GM18498 (cell line): Measurements from ENCODE around the gene L3MBTL3.
"Not testable (repeated sequence)": the region's sequence is repeated elsewhere in the genome, so short reads cannot be mapped to it uniquely, and the experiment has no call there.

Experiments
- ATAC-seq: cut with Tn5 transposase; IDR thresholded peaks from one replicate; pipeline ENCODE4 v1.9.1; 2021; ENCODE audit warnings: mild to moderate bottlenecking, moderate library complexity; ENCODE audit not compliant: unreplicated experiment

Gene L3MBTL3

DNA sequence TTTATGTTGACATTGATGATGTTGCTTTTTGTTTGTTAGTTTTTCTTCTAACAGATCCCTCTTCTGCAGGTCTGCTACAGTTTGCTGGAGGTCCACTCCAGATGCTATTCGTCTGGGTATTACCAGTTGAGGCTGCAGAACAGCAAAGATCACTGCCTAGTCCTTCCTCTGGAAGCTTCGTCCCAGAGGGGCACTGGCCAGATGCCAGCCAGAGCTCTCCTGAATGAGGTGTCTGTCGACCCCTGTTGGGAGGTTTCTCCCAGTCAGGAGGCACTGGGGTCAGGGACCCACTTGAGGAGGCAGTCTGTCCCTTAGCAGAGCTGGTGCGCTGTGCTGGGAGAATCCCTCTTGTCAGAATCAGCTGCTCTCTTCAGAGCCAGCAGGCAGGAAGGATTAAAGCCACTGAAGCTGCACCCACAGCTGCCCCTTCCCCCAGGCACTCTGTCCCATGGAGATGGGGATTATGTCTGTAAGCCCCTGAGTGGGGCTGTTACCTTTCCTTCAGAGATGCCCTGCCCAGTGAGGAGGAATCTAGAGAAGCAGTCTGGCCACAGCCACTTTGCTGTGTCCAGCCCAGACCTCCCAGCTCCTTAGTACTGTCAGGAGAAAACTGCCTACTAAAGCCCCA, 155.1 kb downstream of the L3MBTL3 start:
- ATAC-seq = not testable (repeated sequence)

DNA sequence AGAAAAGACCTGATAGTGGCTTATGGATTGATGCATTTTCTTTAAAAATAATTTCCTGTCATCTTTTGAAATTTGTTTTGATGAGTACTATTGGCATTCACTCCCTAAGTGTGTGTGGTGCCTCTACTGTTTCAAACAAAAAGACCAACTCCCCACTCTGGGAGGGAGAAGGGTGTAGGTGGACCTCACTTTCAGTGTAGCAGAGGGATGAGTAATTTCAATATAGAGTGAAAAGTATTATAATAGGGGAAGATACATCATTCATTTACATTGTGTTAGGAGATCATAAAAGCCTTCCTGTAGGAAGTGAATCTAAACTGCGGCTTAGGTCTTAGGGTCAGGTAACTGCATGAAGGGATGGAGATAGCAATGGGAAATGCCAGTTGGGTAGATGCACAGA, 158.0 kb downstream of the L3MBTL3 start:
- no peak for ATAC-seq

DNA sequence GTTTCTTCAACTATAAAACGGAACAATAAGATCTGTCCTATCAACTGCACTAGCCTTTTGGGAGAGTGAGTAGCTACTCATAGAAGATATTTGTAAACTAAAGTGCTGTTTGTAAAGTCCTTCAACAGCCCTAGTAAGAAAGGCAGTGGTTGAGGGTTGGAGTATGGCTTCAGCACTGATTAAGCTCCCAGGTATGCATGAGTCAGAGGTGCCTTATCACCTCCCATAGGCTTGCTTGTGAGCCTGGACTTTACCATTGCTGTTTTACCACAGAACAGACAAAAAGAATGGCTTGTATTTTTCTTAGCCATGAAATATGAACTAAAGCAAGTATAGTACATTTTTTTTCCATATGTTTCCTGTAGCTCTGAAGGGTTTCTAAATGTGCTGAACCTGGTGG, 160.3 kb downstream of the L3MBTL3 start:
- ATAC-seq = no peak

- no peak for ATAC-seq
These were observed 164.1 kb downstream of the L3MBTL3 start for GRCh38 chr6:130182466-130182865.

DNA sequence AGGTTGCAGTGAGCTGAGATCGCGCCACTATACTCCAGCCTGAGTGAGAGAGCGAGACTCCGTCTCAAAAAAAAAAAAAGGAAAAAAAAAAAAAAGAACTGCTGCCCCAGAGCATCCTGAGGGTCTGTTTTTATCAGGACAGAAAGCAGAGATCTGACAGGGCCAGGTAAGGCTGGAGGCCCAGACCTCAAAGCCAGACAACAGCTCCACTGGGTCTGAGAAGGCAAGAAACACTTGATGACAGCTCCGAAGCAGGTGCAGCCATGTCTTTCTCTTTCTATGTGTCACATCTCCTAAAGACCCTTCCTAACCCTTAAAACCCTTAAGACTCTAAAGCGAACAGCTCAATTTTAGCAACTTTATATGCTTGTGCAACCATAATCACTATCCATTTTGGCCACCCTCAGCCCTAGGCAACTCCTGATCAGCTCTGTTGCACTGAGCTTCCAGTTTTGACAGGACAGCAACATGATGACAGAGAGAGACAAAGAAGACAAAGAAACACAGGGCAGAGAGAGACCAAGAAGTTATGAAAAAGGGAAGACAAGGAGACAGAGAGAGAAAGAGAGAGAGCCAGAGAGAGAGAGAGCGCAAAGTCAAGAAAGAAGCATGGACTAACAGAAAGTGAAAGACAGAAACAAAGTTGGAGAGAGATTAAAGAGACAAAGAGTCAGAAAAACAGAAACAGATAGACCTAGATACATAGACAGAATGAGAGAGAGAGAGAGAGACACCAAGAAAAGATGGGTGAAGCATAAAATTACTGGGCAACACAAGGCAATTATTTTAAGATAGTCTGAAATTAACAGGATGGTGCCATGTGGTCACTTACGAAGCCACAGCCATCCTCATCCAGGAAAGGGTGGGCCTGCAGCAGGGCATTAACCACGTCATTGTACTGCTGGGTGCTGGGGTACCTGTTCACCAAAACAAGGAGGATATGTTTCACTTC, 165.2 kb downstream of the L3MBTL3 start:
- no peak for ATAC-seq

DNA sequence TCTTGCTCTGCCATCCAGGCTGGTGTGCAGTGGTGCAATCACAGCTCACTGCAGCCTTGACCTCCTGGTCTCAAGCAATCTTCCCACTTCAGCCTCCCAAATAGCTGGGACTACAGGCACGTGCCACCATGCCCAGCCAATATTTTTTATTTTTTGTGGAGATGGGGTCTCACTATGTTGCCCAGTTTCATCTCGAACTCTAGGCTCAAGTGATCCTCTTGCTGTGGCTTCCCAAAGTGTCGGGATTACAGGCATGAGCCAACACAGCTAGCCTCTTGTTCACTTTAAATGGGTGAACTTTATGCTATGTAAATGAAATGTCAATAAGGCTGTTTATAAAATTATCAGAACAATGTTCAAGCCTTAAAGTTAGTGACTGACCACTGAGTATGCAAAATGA, 167.3 kb downstream of the L3MBTL3 start:
- ATAC-seq = no peak

DNA sequence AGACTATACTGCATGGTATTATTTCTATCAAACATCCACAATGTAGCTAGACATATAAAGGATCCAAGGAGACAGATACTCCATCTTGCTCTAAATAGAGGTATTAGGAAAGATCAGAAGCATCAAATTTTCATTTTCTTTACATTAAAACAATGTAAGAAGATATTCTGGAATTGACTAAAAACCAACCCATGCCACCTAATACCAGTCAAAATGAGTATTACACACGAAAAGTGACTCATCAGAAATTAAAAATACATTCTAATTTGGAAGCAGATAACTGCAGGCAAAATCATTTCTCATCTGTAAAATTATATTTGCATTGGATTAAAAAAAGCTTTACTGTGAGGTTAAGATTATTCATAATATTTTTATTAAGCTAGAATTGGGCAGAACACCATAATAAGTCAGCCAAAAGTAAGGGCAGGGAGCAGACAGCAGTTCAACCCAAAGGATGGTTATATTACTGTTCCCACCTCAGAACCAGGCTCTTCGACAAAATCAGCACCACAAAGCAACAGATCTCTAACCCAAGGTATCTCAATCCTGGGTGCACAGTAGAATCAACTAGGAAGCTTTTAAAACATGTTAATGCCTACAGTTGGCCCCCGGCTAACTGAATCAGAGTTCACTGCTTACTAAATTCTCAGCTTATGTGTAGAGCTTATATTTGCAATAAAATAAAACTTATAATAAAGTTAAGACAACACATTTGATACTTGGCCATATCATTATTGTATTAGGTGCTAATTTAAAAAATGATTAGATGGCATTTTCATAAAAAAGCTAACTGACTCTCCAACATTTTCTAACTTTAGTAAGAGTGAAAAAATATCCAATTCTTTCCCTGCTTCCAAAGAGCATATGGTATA, 169.2 kb downstream of the L3MBTL3 start:
- no peak for ATAC-seq

DNA sequence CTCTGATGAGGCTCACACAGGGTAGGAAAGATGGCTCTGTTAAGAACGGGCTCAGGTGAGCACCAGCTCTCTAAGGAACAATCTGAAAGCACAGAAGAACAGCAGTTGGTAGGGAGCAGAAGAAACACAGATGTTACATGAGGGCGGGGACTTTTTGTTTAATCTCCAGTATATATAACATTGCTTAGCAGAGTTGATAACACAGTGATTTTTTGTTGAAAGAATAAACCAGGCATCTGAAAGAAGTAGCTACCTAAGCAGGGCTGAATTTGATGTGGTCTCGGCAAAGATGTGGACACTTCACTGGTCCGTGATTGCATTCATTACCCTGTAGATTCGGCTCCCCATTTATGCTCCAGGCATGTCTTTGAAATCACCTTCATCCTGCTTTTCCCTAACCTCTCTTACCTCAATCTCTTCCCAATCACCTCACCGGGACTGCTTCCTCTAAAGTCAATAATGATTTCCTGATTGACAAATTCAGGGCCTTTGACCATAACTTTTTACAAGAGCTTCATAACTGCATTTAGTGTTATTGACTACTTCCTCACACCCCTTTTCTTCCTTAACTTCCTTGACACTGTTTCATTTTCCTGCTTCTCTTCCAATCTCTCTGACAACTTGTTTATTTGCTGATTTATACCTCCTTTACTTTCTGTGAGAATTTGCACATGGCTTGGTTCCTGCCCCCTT, 170.0 kb downstream of the L3MBTL3 start:
- ATAC-seq = no peak

DNA sequence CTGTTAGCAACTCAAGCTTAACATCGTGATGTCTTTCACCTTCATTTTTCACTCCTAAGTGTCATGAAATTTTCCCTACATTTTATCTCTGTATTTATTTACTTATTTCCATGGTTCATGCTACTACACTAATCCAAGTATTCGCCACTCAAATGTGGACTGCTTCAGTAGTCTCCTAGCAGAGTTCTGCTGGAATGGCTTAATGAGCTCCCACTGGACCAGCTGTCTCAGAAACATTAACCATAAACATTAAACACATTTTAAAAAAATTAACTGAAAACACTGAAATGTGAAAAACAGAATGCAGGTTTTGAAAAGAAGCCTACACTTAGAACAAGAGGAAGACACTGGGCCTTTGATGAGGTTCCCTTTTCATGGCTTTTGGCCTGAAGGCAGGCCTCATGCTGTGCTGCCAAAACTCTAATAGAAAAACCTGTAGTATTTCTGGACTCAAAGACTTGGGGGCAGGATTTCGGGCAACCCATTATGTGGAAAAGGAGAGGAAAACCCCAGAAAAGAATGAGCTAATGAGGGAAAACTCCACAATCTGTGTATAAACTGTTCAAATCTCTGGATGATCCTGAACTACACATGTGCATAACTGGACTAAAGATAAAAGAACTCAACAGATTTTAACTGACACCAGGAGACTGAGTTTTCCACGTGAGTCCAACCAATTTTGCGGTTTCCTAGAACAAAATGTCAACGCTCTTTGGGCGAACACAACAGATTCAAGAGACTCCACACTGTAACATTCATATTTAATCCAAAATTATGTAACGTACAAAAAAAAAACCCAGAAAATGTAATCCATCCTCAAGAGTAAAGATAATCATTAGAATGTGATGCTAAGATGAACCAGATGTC, 171.4 kb downstream of the L3MBTL3 start:
- no peak for ATAC-seq
